Gastroesophageal sphincter (tissue), 4 donors: ENCODE results near the gene CAPN8. TPM values are rescaled to one million over a fixed set of nuclear protein-coding genes. Genes with fewer than 3 reads are reported as not detected.

Source experiments
- ATAC-seq: fragments of 150-250 bp; one replicate; pipeline ENCODE4 v1.9.1; 2016; ENCODE audit warnings: mild to moderate bottlenecking, moderate library complexity
- H3K27ac ChIP-seq, 4 donors: fragments of 200-600 bp; sonication (generic) in 3 of 4; 1 replicate in 3 of 4; 2 replicates in 1 of 4; pipeline ENCODE4 v1.5.1; 2016 to 2019
- H3K27me3 ChIP-seq: fragments of 200-600 bp; sonication (generic); one replicate; pipeline ENCODE4 v1.5.1; 2019
- H3K36me3 ChIP-seq, 2 donors: fragments of 200-600 bp; sonication (generic); one replicate each; pipeline ENCODE4 v1.5.1; 2019; ENCODE audit warnings: control low read depth in 1 of 2
- H3K4me1 ChIP-seq, 3 donors: fragments of 200-600 bp; sonication (generic); 1 replicate in 2 of 3; 2 replicates in 1 of 3; pipeline ENCODE4 v1.5.1; 2016 to 2019; ENCODE audit warnings: control low read depth in 2 of 3
- H3K4me3 ChIP-seq, 2 donors: fragments of 200-600 bp; sonication (generic); one replicate each; pipeline ENCODE4 v1.5.1; 2019; ENCODE audit warnings: mild to moderate bottlenecking in 1 of 2, moderate library complexity in 1 of 2
- H3K9me3 ChIP-seq, 3 donors: fragments of 200-600 bp; sonication (generic); one replicate each; pipeline ENCODE4 v1.5.1; 2017 to 2019; ENCODE audit warnings: control low read depth in 2 of 3
- EP300 ChIP-seq: sonication (generic); formaldehyde crosslinking; IDR thresholded peaks from one replicate; pipeline ENCODE4 v1.6.1; 2017; ENCODE audit warnings: antibody characterized with exemption, mild to moderate bottlenecking
- POLR2A ChIP-seq, 2 donors: fragments of 450-650 bp; IDR thresholded peaks; one replicate each; pipeline ENCODE4 v1.6.1; 2017; ENCODE audit warnings: antibody characterized with exemption in 2 of 2, mild to moderate bottlenecking in 2 of 2, moderate library complexity in 1 of 2
- POLR2AphosphoS5 ChIP-seq: sonication (generic); formaldehyde crosslinking; IDR thresholded peaks from one replicate; pipeline ENCODE4 v1.6.1; 2017; ENCODE audit warnings: antibody characterized with exemption
- whole genome bisulfite sequencing, 2 donors: methylation state at CpG; one replicate each; pipeline ENCODE4 v1.1.5; 2018; ENCODE audit warnings: low coverage in 1 of 2; 5-methylcytosine and 5-hydroxymethylcytosine counted together
- total RNA-seq, 4 donors: library from RNA; depleted of rRNA; stranded (reverse); fragments of >200 nt; gene quantifications; one replicate each; pipeline ENCODE4 v1.1.0, GENCODE V29; 2016
- TF ChIP-seq, protein P1 (sequence below), 4 experiments: fragments of 200-600 bp in 2 of 4; fragments of 450-650 bp in 2 of 4; sonication (generic) in 1 of 4; IDR thresholded peaks; one replicate each; pipeline ENCODE4 v1.5.1; 2017 to 2019; ENCODE audit warnings: antibody characterized with exemption in 4 of 4, mild to moderate bottlenecking in 2 of 4, moderate library complexity in 2 of 4

The CAPN8 gene
- total RNA-seq, 4 donors from 2014 or later, result 0.45 TPM; not detected in 3

DNA sequence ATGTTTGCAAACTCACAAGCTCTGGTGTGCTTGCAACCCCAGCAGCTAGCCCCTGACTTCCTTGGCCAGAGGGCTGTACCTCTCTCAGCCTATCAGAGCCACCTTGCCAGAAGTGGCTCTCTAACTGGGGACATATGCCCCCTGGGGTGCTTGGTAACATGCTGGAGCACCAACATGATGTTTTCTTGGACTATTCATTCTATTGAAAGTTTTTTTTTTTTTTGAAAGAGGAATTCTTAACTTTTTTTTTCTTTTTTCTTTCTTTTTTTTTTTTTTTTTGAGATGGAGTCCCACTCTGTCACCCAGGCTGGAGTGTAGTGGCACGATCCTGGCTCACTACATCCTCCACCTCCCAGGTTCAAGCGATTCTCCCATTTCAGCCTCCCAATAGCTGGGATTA, 14.7 kb upstream of the CAPN8 start:
- ATAC-seq, result no peak
- H3K27ac ChIP-seq, result no peak overlapping the region
- 100% methylated on average over 2 of the region's 2 CpGs; no CpG with 5 or more reads in 1 of the 2 donors for WGBS, 2 donors
- H3K27me3 ChIP-seq, result no peaks in the 10 kb centered on the region
- H3K4me3 ChIP-seq, result no peak overlapping the region
- no peaks in the 10 kb centered on the region for H3K9me3 ChIP-seq
- H3K36me3 ChIP-seq, result no peaks in the 10 kb centered on the region
- no peaks in the 10 kb centered on the region for H3K4me1 ChIP-seq
- TF ChIP-seq POLR2AphosphoS5, result no peak

DNA sequence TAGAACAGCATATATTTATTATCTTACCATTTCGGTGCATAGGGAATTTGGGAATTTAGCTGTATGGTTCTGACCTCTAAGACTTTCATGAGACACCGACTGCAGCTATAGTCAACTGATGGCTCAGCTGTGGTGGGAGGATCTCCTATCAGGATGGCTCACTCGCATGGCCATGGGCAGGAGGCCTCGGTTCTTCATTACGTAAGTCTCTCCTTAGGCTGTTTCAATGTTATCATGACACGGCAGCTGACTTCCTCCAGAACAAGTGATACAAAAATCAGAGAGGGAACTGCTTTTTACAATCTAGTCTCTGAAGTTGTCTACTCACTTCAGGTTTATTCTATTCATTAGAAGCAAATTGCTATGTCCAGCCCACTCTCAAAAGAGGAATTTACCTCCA, 13.3 kb upstream of the CAPN8 start:
- WGBS, 2 donors, result 82 to 91% methylated on average over 4 to 6 of the region's 6 CpGs
- H3K36me3 ChIP-seq, result no peaks in the 10 kb centered on the region
- no peaks in the 10 kb centered on the region for H3K4me1 ChIP-seq
- H3K27me3 ChIP-seq, result no peaks in the 10 kb centered on the region
- peaks cover 0 to 10% (median 0%) of the 10 kb centered on the region in 3 donors for H3K9me3 ChIP-seq
- H3K27ac ChIP-seq, result no peak overlapping the region
- H3K4me3 ChIP-seq, result no peak overlapping the region
- TF ChIP-seq POLR2AphosphoS5 (no peak), EP300 (no peak), POLR2A (IDR thresholded peaks at IDR 0.05) (no peak)
- TF ChIP-seq, protein P1, sequence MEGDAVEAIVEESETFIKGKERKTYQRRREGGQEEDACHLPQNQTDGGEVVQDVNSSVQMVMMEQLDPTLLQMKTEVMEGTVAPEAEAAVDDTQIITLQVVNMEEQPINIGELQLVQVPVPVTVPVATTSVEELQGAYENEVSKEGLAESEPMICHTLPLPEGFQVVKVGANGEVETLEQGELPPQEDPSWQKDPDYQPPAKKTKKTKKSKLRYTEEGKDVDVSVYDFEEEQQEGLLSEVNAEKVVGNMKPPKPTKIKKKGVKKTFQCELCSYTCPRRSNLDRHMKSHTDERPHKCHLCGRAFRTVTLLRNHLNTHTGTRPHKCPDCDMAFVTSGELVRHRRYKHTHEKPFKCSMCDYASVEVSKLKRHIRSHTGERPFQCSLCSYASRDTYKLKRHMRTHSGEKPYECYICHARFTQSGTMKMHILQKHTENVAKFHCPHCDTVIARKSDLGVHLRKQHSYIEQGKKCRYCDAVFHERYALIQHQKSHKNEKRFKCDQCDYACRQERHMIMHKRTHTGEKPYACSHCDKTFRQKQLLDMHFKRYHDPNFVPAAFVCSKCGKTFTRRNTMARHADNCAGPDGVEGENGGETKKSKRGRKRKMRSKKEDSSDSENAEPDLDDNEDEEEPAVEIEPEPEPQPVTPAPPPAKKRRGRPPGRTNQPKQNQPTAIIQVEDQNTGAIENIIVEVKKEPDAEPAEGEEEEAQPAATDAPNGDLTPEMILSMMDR (IDR thresholded peaks at IDR 0.05), result no peak
- ATAC-seq, result no peak

DNA sequence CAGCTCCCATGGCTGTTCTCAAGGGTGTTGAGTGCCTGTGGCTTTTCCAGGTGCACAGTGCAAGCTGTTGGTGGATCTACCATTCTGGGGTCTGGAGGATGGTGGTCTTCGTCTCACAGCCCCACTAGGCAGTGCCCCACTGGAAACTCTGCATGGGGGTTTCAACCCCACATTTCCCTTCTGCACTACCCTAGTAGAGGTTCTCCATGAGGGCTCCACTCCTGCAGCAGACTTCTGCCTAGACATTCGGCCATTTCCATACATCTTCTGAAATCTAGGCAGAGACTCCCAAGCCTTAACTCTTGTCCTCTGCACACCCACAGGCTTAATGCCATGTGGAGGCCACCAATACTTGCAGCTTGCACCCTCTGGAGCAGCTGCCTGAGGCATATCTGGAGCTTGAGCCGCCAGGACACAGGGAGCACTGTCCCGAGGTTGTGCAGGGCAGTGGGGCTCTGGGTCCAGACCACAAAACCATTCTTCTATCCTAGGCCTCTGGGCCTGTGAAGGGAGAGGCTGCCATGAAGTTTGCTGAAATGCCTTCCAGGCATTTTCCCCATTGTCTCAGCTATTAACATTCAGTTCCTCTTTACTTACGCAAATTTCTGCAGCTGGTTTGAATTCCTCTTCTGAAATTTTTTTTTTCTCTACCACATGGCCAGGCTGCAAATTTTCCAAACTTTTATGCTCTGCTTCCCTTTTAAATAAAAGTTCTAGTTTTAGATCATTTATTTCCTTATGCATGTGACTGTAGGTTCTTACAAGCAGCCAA, 8.8 kb upstream of the CAPN8 start:
- TF ChIP-seq POLR2AphosphoS5, result no peak
- 30 to 71% methylated on average over 2 to 4 of the region's 5 CpGs for WGBS, 2 donors
- H3K27ac ChIP-seq, result no peak overlapping the region
- H3K4me3 ChIP-seq, result no peak overlapping the region
- no peak for ATAC-seq
- H3K27me3 ChIP-seq, result no peaks in the 10 kb centered on the region
- H3K9me3 ChIP-seq, result peaks cover 0 to 11% (median 0%) of the 10 kb centered on the region in 3 donors
- no peaks in the 10 kb centered on the region for H3K36me3 ChIP-seq
- no peaks in the 10 kb centered on the region for H3K4me1 ChIP-seq

DNA sequence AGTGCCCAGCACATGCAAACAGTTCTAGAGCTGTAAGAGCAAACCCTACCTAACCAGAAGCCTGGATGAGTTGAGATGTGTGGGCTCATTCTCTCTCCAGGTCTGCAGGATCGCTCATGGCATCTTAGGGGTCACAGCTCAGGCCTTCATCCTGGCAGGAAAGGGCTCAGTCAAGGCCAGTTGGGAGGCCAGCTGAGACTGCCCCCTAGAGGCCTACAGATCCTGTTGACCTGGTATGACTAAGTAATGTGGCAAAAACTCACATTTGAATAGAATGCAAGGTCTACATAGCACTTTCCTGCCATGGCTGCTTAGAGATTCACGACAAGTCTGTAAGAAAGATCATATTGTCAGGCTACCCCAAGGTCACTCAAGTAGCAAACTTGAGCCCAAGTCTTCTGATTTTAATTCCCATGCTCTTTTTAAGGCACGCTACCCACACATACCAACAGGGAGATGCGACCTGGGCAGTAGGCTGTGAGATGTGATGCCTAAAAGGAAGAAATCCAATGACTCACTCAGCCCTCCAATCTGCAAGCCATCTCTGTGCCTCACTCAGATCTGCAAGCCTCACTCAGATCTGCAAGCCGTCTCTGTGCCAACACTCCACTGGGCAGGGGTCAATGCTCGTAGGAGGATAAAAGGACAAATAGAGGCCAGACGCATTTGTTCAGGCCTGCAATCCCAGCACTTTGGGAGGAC, 5.1 kb upstream of the CAPN8 start:
- TF ChIP-seq, protein P1 (IDR thresholded peaks at IDR 0.05), result peak in 1 of 4 experiments; percentile 13
- no peak for TF ChIP-seq POLR2A (IDR thresholded peaks at IDR 0.05)
- WGBS, 2 donors, result 63 to 67% methylated on average over 3 of the region's 7 CpGs
- H3K27me3 ChIP-seq, result no peaks in the 10 kb centered on the region

DNA sequence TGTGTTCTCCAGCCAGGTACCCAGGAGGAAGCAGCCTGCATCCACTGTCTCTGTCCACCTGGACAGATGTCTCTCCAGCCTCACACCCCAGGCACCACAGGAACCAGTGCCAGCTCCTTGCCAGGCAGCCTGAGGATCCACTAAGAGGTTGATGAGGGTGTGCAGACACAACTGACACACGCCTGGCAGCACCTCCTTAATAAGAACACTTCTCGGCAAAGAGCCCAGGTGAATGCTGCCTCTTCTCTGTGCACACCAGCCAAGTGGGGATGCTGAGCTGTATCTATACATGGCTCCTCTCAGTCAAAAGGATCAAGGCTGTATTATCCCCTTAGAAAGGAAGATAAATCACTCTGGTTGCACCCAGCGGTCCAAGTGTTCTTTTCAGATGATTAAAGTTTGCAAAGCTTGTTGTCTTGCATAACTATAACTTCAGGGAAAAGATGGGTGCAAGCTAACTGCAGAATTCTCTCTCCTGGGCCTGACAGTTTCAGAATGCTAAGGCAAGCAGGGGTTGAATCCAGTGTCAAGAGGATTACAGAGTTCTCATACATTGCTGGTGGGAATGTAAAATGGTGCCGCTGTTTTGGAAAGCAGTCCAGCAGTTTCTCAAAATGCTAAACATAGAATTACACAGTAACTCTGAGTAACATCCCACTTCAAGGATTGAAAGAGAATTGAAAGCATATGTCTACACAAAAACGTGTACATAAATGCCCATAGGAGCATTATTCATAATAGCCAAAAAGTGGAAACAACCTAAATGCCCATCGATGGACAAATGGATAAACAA, 3.7 kb upstream of the CAPN8 start:
- no peak for TF ChIP-seq EP300
- TF ChIP-seq POLR2A (IDR thresholded peaks at IDR 0.05), result no peak
- TF ChIP-seq, protein P1 (IDR thresholded peaks at IDR 0.05), result no peak
- no peak for TF ChIP-seq POLR2AphosphoS5
- WGBS, 2 donors, result 50 to 61% methylated on average over 3 to 6 of the region's 6 CpGs
- no peak for ATAC-seq
- Histone ChIP-seq H3K9me3 (peaks cover 0 to 4% (median 0%) of the 10 kb centered on the region in 3 donors), H3K36me3 (no peaks in the 10 kb centered on the region), H3K27ac (no peak overlapping the region), H3K27me3 (no peaks in the 10 kb centered on the region), H3K4me1 (no peaks in the 10 kb centered on the region), H3K4me3 (no peak overlapping the region)

More for the DNA sequence above, 5.1 kb upstream of the CAPN8 start:
- Histone ChIP-seq H3K9me3 (peaks cover 0 to 11% (median 0%) of the 10 kb centered on the region in 3 donors), H3K36me3 (no peaks in the 10 kb centered on the region), H3K4me1 (no peaks in the 10 kb centered on the region), H3K4me3 (no peak overlapping the region), H3K27ac (no peak overlapping the region)
- no peak for ATAC-seq
